Cardiac muscle cell (in vitro differentiated cells and primary cell): ENCODE data around the gene ITGA8. TPM values are rescaled to one million over a fixed set of nuclear protein-coding genes. Genes with fewer than 3 reads are reported as not detected.
A peak's percentile ranks its signal among the peaks of the same experiment; 100 is the strongest.

Experiments used
- DNase-seq, 2 donors: peaks; one replicate each; pipeline versions ENCODE4 v3.0.0 to v3.0.0-alpha.2; 2010 to 2017; ENCODE audit warnings: low read depth in 1 of 2, low spot score in 1 of 2
- H3K27ac ChIP-seq: fragments of 200-600 bp; sonication (generic); 2 replicates; pipeline ENCODE4 v1.5.1; 2016
- H3K27me3 ChIP-seq: fragments of 200-600 bp; sonication (generic); 2 replicates; pipeline ENCODE4 v1.6.0; 2016; ENCODE audit warnings: control low read depth
- H3K36me3 ChIP-seq: fragments of 200-600 bp; sonication (generic); 2 replicates; pipeline ENCODE4 v1.5.1; 2016; ENCODE audit warnings: control low read depth
- H3K4me1 ChIP-seq: fragments of 200-600 bp; sonication (generic); 2 replicates; pipeline ENCODE4 v1.8.1; 2017; ENCODE audit warnings: low read depth, mild to moderate bottlenecking, mixed run types
- H3K4me3 ChIP-seq: fragments of 200-600 bp; sonication (generic); 2 replicates; pipeline ENCODE4 v1.5.1; 2016; ENCODE audit warnings: mild to moderate bottlenecking
- H3K9me3 ChIP-seq: fragments of 200-600 bp; sonication (generic); 2 replicates; pipeline ENCODE4 v1.5.1; 2017; ENCODE audit warnings: low read depth, mild to moderate bottlenecking, control low read depth
- polyA plus RNA-seq: library from polyadenylated mRNA; unstranded; fragments of >200 nt; fragmentation: Nextera tagmentation; extraction: Ambion mirVana; gene quantifications from 2 replicates; pipeline ENCODE4 v1.2.1, GENCODE V29; 2016
- total RNA-seq: library from RNA; depleted of rRNA; stranded (reverse); fragments of >200 nt; gene quantifications from 2 replicates; pipeline ENCODE4 v1.2.3, GENCODE V29; 2016
- TF ChIP-seq, protein P1 (sequence below): IDR thresholded peaks from 2 replicates; pipeline ENCODE4 v1.5.1; 2012; ENCODE audit warnings: low read depth, mild to moderate bottlenecking, low read length

The ITGA8 gene
- total and polyA plus RNA-seq, 2 experiments from 2014 or later, result 0.88 to 1.6 TPM

DNA sequence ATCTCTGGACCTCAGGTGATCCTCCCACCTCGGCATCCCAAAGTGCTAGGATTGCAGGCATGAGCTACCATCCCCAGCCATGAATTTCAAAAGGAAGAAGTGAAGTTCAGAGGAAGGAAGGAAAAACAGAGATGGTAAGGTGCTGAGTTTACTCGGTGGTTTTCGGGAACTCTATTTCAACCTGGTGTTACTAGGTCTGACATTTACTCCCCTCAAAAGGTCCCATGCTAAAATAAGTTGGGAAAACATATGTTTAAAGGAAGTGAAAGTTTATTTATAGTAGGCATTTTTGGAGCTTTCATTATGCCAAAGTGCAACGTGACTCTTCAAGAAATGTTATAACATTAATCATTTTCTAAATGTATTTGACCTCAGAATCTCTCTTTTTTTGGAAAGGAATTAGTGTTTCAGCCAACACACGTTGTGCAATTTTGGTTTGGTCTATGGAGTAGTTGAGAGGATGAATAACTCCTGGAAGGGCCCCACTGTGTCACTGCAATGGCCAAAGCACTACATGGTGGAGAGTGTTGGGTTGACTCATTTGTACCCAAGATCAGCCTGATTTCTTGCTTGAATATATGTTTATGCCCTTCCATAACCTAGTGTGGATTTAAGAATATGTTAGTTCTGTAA is 233.9 kb downstream of the ITGA8 start:
- Histone ChIP-seq H3K9me3 (no peaks in the 10 kb centered on the region), H3K4me3 (no peak overlapping the region), H3K4me1 (peaks cover 16% of the 10 kb centered on the region), H3K27me3 (no peaks in the 10 kb centered on the region), H3K27ac (peak overlapping the region; percentile 66), H3K36me3 (no peaks in the 10 kb centered on the region)
- peak in 1 of 2 donors; percentile 94 for DNase-seq
- TF ChIP-seq, protein P1, sequence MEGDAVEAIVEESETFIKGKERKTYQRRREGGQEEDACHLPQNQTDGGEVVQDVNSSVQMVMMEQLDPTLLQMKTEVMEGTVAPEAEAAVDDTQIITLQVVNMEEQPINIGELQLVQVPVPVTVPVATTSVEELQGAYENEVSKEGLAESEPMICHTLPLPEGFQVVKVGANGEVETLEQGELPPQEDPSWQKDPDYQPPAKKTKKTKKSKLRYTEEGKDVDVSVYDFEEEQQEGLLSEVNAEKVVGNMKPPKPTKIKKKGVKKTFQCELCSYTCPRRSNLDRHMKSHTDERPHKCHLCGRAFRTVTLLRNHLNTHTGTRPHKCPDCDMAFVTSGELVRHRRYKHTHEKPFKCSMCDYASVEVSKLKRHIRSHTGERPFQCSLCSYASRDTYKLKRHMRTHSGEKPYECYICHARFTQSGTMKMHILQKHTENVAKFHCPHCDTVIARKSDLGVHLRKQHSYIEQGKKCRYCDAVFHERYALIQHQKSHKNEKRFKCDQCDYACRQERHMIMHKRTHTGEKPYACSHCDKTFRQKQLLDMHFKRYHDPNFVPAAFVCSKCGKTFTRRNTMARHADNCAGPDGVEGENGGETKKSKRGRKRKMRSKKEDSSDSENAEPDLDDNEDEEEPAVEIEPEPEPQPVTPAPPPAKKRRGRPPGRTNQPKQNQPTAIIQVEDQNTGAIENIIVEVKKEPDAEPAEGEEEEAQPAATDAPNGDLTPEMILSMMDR, result no peak

DNA sequence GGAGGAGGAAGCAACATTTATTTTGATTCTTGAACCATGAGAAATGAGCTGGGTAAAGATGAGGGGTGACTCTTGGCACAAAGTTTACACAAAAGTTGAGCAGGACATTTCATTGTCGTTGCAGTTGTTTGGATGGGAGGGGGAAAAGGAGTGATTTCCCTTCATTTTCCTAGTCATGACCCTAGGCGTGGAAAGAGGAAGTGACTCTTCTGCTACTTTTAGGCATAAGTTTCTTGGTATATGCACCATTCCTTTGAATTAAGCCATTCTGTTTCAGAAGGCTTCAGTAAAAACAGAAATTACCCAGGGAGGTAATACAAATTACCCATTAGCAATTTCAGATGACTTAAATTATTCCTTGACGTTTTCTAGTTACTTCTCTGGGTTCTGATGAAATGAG is 234.7 kb downstream of the ITGA8 start:
- Histone ChIP-seq H3K4me1 (peaks cover 16% of the 10 kb centered on the region), H3K9me3 (no peaks in the 10 kb centered on the region), H3K36me3 (no peaks in the 10 kb centered on the region), H3K27ac (no peak overlapping the region), H3K27me3 (no peaks in the 10 kb centered on the region), H3K4me3 (no peak overlapping the region)
- DNase-seq, result no peak
- TF ChIP-seq, protein P1, result no peak

DNA sequence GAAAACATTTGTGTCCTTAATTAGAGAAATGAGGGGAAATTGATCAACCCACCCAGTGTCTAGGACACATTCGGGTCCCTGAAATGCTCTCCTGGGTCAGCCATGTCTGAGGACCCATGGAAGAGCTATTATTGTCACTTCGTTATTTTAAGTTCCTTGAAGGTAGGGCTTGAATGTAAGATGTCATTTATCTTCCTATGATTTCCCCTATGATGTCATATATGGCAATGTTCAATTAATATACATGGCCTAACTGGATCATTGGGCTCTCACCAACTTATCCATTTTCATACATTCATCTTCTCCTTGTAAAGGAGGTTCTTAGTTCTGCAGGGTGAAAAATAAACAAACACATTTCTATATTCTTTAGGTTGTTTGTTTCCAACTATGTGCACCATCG is 235.6 kb downstream of the ITGA8 start:
- TF ChIP-seq, protein P1, result no peak
- H3K27me3 ChIP-seq, result no peaks in the 10 kb centered on the region

DNA sequence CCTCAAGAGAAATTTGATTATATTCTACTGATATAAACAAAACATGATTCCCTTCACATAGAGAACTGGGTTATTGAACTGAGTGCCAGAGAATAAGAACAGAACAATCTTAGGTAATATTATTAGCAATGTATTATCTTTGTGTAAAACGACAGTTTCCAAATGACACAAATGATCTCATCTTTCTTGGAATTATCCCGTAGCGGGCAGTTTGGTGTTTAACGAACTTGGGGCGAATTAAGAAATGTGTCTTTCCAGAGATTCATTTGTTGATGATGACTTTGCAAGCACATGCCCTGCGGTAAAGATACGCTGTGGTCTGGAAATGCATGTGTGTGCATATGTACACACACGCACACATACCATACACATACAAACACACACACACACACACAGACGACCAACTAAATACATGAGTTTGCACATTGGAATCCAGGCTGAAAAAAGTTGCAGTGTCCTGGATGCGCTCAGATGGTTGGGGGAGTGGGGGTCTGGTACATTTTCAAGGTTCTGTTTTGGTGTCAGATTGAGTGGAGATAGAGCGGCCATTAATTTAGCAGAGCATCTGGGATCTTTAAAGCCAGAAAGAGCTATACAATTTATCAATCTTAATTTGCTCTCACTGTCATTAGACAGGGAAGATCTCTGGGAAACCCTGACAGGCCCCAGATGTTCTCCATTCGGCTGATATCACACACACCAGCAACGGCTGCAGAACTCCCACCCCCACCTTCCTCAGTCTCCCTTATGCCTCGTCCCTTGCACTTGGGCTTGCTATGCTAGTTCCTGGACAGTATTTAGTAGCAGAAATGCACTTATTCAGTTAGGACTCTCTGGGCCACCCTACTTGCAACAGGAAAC is 236.3 kb downstream of the ITGA8 start:
- H3K27ac ChIP-seq, result no peak overlapping the region
- H3K4me3 ChIP-seq, result no peak overlapping the region
- no peaks in the 10 kb centered on the region for H3K36me3 ChIP-seq
- H3K9me3 ChIP-seq, result no peaks in the 10 kb centered on the region
- no peaks in the 10 kb centered on the region for H3K27me3 ChIP-seq
- DNase-seq, result peak in 1 of 2 donors; percentile 39
- TF ChIP-seq, protein P1, result no peak
- H3K4me1 ChIP-seq, result peaks cover 21% of the 10 kb centered on the region

More for the DNA sequence above, 235.6 kb downstream of the ITGA8 start:
- no peaks in the 10 kb centered on the region for H3K9me3 ChIP-seq
- H3K4me1 ChIP-seq, result peaks cover 17% of the 10 kb centered on the region
- no peak overlapping the region for H3K4me3 ChIP-seq
- DNase-seq, result no peak
- H3K36me3 ChIP-seq, result no peaks in the 10 kb centered on the region
- no peak overlapping the region for H3K27ac ChIP-seq

DNA sequence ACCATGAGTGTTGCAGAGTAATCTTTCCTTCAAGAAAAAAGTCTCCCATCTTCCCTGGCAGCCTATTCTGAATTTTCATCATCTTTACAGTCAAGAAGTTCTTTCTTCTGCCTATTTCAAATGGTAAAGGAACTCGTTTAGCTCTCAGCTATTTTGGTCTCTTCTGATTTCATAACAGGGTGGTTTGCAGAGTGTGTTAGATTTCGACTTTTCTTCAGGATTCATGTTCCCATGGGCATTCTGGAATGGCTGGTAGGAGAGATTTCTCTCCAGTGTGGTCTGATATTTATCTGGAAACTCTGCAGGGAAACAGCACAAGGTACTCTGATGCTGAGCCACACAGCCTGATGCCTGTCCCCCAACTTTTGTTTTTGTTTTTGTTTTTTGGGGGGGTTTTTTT is 237.6 kb downstream of the ITGA8 start:
- H3K27ac ChIP-seq, result no peak overlapping the region
- H3K36me3 ChIP-seq, result no peaks in the 10 kb centered on the region
- H3K9me3 ChIP-seq, result no peaks in the 10 kb centered on the region
- TF ChIP-seq, protein P1, result no peak
- no peak overlapping the region for H3K4me3 ChIP-seq
- DNase-seq, result peak in 1 of 2 donors; percentile 74
- H3K4me1 ChIP-seq, result peaks cover 21% of the 10 kb centered on the region
- no peaks in the 10 kb centered on the region for H3K27me3 ChIP-seq
